HuH-7 (cell line): ENCODE results near the gene MAD1L1.
A peak's percentile ranks its signal among the peaks of the same experiment; 100 is the strongest.

ENCODE experiments used
- DNase-seq: peaks from one replicate; pipeline ENCODE4 v3.0.0; 2011; ENCODE audit warnings: low spot score

Gene MAD1L1

DNA sequence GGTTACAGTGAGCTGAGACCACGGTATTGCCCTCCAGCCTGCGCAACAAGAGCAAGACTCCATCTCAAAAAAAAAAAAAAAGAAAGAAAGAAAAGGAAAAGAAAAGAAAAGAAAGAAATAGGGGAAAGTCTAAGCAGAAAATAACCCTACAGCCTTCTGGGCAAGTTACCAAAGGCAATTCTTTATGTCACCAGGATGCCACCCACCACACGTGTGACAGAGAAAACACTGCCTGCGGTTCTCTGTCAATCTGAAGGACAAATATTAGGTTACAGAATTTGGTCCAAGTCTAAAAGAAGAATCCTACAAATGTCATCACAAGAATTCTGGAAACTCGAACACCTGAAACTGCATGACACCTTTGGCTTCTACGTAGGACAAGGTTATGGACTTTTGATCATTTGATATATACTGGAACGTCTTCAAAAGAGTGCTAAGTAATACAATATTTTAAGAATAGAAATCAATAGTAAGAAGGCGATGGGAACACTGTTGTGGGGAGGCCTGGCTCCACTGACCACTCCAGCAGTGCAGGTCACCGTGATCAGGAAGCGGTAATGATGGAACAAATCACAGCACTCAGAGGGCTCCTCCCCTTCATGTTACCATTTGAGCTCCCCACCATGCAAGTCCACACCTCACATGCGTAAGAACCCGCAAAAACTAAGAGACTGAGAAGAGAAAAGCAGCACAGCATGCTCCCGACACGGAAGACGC, 75.8 kb downstream of the MAD1L1 start:
- no peak for DNase-seq

GRCh38 chr7:2154831-2155230, 77.9 kb downstream of the MAD1L1 start:
- DNase-seq: no peak

DNA sequence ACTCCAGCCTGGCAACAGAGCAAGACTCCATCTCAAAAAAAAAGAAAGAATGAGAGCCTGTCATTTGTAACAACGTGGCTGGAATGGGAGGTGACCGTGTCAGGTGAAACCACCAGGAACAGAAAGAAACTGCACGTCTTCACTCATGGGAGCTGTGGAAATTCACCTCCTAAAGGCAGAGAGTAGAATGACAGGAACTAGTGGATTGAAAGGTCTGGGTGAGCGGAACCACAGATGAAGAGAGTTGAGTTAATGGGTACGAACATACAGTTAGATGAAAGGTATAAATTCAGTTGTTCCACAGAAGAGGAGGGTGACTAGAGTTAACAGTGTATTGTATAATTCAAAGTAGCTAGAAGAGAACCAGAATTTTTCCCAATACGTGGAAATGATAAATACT, 78.6 kb downstream of the MAD1L1 start:
- peak; percentile 62 for DNase-seq

GRCh38 chr7:2152646-2153045, 80.1 kb downstream of the MAD1L1 start:
- DNase-seq: no peak

DNA sequence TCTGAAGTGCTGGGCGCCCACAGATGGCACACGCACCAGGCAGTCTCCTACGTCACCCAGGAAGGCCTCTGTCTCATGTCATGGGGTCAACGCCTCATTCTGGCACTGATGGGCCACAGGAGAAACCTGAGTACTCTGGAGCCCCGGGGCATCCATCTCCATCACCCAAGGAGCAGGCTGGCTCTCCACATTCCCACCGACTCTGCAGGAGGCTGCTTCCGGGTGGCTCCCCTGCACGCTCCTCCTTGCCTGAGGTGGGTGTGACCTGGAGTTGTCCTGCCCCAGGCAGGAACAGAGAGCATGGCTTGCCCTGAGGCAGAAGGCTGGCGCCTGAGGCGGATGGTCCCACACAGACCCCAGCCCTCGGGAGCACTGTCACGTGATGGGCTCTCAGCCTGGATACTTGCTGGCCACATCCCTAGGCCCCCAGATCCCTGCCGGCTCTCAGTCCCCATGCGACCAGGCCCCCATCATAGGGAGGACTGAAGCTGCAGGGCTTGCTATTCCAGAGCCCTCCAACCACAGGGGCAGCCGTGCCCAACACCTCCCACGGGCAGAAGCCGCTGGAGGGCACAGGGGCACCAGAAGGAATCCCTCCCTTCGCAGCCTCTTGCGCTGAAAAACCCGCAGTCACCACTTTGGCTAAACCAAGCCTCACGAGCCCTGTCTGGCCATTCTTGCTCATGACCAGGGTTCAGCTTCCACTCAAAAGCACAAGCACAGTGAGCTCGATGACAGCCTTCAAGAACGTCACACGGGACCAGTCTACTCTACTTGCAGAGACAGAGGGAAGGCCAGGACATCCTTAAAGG, 80.7 kb downstream of the MAD1L1 start:
- no peak for DNase-seq

DNA sequence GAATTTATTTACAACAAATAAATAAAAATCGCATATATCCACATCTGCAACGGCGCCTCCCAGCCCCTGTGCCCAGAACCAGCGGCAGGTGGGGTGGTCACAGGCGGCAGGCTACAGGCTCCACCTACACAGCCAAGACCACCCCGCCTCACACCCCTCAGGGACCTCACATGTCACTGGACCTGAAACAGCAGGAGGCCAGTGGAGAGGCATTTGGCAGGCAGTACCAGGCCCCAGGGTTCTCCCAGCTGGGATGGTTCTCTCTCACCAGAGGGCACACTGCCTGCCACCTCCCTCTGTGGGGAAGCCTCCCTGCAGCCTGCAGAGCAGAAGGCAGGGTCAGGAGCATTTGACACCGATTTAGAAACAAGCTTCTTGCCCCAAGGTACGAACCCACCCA, 81.5 kb downstream of the MAD1L1 start:
- DNase-seq: no peak

- DNase-seq: no peak
Observed at GRCh38 chr7:2150445-2150815, 82.3 kb downstream of the MAD1L1 start.

DNA sequence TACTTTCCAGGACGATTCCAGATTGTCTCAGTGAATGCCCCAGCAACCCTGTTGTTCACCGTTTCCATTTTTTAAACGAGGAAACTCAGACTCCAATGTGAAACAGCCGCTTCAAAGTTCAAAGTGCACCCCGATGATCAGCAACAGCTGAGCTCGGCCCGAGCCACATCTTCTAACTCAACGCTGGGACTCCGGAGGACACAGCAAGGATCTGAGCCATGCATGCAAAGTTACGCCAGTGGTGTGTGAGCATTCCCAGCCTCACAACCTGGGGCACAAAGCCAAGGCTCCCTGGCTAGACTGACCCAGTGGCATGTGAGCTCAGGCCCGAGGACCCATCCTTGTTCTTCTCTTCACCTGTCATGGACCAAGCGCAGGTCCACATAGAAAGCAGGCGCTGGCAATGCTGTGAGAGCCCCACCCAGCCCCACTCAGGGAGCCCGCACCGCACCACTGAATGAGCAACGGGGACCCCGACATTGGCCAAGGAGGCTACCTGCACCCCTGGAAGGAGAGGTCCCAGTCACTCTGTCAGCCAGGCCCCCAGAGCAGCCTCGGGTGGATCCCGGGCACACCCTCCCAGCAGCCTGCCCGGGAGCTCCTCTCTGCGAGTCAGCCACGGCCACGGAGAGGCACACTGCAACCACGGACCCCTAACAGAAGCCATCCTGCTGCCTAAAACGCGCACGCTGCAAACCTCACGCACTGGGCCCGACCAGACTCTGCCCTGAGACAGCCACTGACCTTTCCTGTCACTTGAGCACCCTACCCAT, 82.9 kb downstream of the MAD1L1 start:
- DNase-seq: no peak

DNA sequence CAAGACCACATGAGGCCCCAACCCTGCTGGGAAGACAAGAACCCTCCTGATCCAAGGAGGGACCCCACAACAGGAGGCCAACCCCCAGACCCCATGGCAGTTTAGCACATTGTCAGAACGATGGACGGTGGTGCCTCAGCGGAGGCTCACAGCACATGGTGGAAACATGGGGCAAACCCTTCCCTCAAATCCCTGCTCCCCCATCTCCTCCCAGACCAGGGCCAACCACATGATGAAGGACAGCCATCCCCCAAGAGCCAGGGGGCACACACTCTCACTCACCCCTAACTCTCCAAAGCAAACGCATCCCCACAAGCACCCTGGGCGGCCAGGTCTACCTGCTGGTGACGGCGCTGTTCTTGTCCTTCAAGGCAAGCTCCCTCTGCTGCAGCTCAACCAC, 83.9 kb downstream of the MAD1L1 start:
- DNase-seq: no peak

DNA sequence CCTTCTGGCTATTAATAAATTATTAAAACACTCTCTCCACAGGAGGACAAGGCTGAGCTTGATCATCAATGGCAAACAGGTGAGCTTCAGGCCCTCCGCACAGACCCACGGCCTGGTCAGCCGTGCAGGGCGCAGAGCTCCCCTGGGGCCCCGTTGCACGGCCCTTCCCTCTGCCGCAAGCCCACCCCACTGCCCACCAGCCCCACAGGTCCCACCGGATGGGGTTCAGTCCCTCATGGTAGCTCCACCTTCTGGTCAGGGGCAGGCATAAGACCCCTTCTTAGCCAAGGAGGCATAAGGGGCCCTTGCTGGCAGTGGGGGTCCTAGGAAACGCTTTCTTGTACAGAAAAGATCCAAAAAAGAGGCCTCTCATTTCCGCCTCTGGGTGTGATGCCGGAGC, 84.6 kb downstream of the MAD1L1 start:
- DNase-seq: no peak

DNA sequence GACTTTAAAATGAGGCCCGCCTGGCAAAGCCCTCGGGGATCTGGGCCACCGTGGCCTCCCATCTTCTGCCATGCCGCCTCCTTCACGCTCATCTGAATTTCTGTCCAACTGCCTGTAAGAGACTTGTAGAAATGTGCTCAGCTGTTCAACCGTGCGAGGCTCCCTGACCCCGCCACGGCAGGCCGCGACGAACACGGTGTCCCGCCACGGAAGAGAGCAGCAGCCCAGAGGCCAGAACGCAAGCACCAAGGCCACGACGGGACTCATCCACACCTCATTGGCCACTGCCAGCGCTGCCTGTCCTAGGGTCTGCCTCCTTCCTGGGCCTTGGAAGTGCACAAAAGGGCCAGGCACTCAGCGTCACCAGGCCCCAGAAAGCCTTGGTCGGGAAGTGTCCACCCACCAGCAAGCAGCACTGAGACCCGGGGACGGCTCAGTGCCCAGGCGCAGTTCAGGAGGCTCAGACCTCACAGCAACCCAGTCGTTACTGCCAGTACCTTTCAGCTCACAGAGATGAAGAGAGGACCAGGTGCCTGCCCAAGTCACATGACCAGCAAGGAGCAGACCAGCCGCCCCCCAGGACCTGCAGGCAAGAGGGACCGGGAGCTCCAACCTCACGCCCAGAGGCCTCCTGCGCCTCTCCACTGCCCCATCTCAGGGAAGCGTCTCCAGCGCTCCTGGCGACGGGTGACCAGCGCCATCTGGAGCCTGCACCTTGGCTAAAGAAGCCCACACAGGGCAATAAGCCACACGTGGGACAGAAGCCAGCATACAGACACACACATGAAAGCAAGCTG, 85.9 kb downstream of the MAD1L1 start:
- DNase-seq: no peak

DNA sequence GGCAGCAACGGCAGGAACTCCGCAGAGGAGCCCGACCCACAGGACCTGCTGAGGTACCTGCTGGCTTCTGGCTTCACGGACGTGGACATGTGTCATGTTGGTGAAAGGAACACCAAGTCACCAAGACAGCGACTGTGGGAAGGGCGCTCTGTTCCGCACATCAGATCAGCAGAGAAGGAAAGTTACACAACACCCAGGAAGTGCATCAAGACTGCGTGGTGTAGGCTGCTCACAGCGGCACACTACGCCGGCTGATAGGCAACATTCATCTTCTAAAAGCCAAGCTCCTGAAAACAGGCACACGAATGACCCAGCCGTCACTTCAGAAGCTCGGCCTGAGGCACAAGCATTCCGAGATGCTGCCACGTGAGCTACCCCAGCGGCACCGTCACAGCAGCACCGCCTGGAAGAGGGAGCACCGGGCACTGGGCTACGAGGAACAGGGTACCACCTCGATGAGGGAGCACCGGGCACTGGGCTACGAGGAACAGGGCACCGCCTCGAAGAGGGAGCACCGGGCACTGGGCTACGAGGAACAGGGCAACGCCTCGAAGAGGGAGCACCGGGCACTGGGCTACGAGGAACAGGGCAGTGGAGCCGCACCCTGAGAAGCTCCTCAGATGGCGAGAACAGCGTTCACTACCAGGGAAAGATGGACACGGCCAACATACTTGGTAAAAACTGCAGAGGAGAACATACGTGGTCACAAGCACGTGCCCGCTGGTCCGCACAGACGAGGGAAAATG, 86.7 kb downstream of the MAD1L1 start:
- DNase-seq: no peak

GRCh38 chr7:2144926-2145325, 87.8 kb downstream of the MAD1L1 start:
- DNase-seq: no peak

GRCh38 chr7:2143981-2144595, 88.7 kb downstream of the MAD1L1 start:
- no peak for DNase-seq

- no peak for DNase-seq
Observed at GRCh38 chr7:2143450-2143849, 89.3 kb downstream of the MAD1L1 start.

GRCh38 chr7:2142386-2142785, 90.4 kb downstream of the MAD1L1 start:
- DNase-seq: no peak

GRCh38 chr7:2141651-2142050, 91.1 kb downstream of the MAD1L1 start:
- DNase-seq: no peak

- no peak for DNase-seq
Observed at GRCh38 chr7:2141021-2141410, 91.7 kb downstream of the MAD1L1 start.

DNA sequence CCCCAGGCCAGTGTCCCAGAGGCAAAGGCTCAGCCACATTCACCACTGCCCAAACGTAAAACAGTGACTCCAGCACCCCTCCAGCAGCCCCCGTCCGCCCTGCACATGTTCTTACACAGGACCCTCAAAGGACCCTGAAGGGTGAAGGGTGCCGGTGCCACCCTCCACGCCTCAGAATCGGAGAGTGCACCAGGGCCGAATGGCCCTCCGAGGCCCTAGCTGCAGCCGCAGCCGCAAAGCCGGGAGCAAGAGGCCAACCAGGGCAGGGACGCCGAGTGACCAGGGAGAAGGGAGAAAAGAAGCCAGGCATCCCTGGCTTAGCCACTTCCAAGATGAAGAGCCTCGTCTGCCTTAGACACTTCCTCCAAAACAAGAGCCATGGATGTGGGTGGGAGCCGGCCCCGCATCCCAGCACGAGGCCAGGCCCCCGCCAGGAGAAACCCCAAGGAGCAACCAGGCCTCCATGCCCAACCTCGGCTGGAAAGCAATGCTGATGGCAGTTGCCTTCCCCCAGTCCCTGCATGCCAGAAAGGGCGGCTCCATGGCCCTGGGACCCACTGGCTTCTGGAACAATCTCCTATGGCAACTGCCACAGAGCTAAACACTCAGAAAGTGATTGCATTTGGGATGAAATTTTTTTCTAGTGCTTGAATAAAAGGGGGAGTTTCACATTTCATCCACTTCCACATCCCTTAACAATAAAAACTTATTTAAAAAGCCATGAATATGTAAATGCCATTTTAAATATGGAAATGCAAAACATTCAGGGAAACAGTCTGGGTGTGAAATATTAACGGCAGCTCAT, 92.3 kb downstream of the MAD1L1 start:
- DNase-seq: no peak
